CD14-positive monocyte (primary cell): ENCODE measurements around the gene LARP4B. TPM values are rescaled to one million over a fixed set of nuclear protein-coding genes. Genes with fewer than 3 reads are reported as not detected.

ENCODE experiments used
- DNase-seq, 3 donors: peaks; one replicate each; pipeline ENCODE4 v3.0.0-alpha.2; 2011 to 2022
- H2AFZ ChIP-seq: 2 replicates; pipeline ENCODE4 v1.6.0; 2012; ENCODE audit warnings: mild to moderate bottlenecking, low read depth, low read length, inconsistent platforms; ENCODE audit not compliant: insufficient read depth, poor library complexity, severe bottlenecking
- H3K27ac ChIP-seq, 2 donors: 1 replicate in 1 of 2; 2 replicates in 1 of 2; pipeline ENCODE4 v1.5.1; 2012 to 2013; ENCODE audit warnings: low read length in 2 of 2, control low read depth in 1 of 2, inconsistent platforms in 1 of 2, low read depth in 1 of 2, mild to moderate bottlenecking in 1 of 2
- H3K27me3 ChIP-seq, 2 donors: one replicate each; pipeline versions ENCODE4 v1.6.0 to v1.6.1; 2011 to 2013; ENCODE audit warnings: low read length in 2 of 2; ENCODE audit not compliant: control insufficient read depth in 2 of 2, insufficient read depth in 2 of 2
- H3K36me3 ChIP-seq, 2 donors: replicated peaks in 1 of 2; 1 replicate in 1 of 2; 2 replicates in 1 of 2; pipeline versions ENCODE4 v1.5.1 to v1.6.1; 2012 to 2013; ENCODE audit warnings: low read length in 2 of 2, control low read depth in 1 of 2, inconsistent platforms in 1 of 2, mild to moderate bottlenecking in 1 of 2; ENCODE audit not compliant: insufficient read depth in 2 of 2, control insufficient read depth in 1 of 2
- H3K4me1 ChIP-seq, 2 donors: 1 replicate in 1 of 2; 2 replicates in 1 of 2; pipeline versions ENCODE4 v1.5.1 to v1.6.1; 2012 to 2013; ENCODE audit warnings: low read length in 2 of 2, control low read depth in 1 of 2, inconsistent platforms in 1 of 2, mild to moderate bottlenecking in 1 of 2, moderate library complexity in 1 of 2; ENCODE audit not compliant: insufficient read depth in 2 of 2, control insufficient read depth in 1 of 2
- H3K4me2 ChIP-seq: replicated peaks from 2 replicates; pipeline ENCODE3; 2012; ENCODE audit warnings: low read length, moderate library complexity, mild to moderate bottlenecking; ENCODE audit not compliant: poor library complexity, severe bottlenecking; ENCODE audit errors: extremely low read depth
- H3K4me3 ChIP-seq, 3 experiments: fragments of 200-600 bp in 1 of 3; sonication (generic) in 1 of 3; replicated peaks in 1 of 3; 1 replicate in 2 of 3; 2 replicates in 1 of 3; pipeline ENCODE4 v1.5.1; 2011 to 2013; ENCODE audit warnings: low read length in 3 of 3, mild to moderate bottlenecking in 3 of 3, control low read depth in 2 of 3, low read depth in 2 of 3, inconsistent platforms in 1 of 3, moderate library complexity in 1 of 3
- H3K79me2 ChIP-seq: 2 replicates; pipeline ENCODE4 v1.6.0; 2012; ENCODE audit warnings: mild to moderate bottlenecking, control low read depth, inconsistent platforms, low read length, moderate library complexity; ENCODE audit not compliant: insufficient read depth
- H3K9ac ChIP-seq: 2 replicates; pipeline ENCODE4 v1.6.0; 2017; ENCODE audit warnings: low read length, mild to moderate bottlenecking; ENCODE audit not compliant: insufficient read depth, poor library complexity, severe bottlenecking
- H3K9me3 ChIP-seq, 2 donors: replicated peaks in 1 of 2; 1 replicate in 1 of 2; 2 replicates in 1 of 2; pipeline versions ENCODE4 v1.5.1 to v1.6.1; 2012 to 2013; ENCODE audit warnings: low read length in 2 of 2, control low read depth in 1 of 2; ENCODE audit not compliant: control insufficient read depth in 1 of 2, insufficient read depth in 1 of 2
- H4K20me1 ChIP-seq: 2 replicates; pipeline ENCODE4 v1.6.0; 2012; ENCODE audit warnings: mild to moderate bottlenecking, low read length, control low read depth, moderate library complexity; ENCODE audit not compliant: insufficient read depth
- H3K27ac Mint-ChIP-seq, 7 donors: one replicate each; pipeline ENCODE4 v1.8.0; 2020; ENCODE audit warnings: mild to moderate bottlenecking in 7 of 7, mixed read lengths in 7 of 7, moderate library complexity in 6 of 7, inconsistent platforms in 2 of 7
- H3K27me3 Mint-ChIP-seq, 3 donors: one replicate each; pipeline ENCODE4 v1.8.0; 2021 to 2022; ENCODE audit warnings: low read depth in 3 of 3, mild to moderate bottlenecking in 3 of 3, mixed read lengths in 3 of 3, moderate library complexity in 3 of 3, inconsistent platforms in 1 of 3
- H3K36me3 Mint-ChIP-seq, 2 donors: one replicate each; pipeline ENCODE4 v1.8.0; 2020; ENCODE audit warnings: mixed read lengths in 2 of 2, inconsistent platforms in 1 of 2, mild to moderate bottlenecking in 1 of 2
- H3K4me1 Mint-ChIP-seq: one replicate; pipeline ENCODE4 v1.8.0; 2020; ENCODE audit warnings: mild to moderate bottlenecking, mixed read lengths
- H3K4me3 Mint-ChIP-seq, 2 donors: one replicate each; pipeline ENCODE4 v1.8.0; 2020; ENCODE audit warnings: mild to moderate bottlenecking in 2 of 2, mixed read lengths in 2 of 2, moderate library complexity in 1 of 2
- H3K9me3 Mint-ChIP-seq, 7 donors: one replicate each; pipeline ENCODE4 v1.8.0; 2020 to 2022; ENCODE audit warnings: mixed read lengths in 7 of 7, mild to moderate bottlenecking in 6 of 7, moderate library complexity in 6 of 7, inconsistent platforms in 2 of 7
- WGBS: methylation state at CpG from one replicate; pipeline ENCODE4 v1.1.5; 2013; ENCODE audit warnings: missing lambda C conversion rate; ENCODE audit not compliant: insufficient coverage; 5-methylcytosine and 5-hydroxymethylcytosine counted together
- intact Hi-C, 2 donors: fragments of 100-400 bp; cut with micrococcal nuclease; formaldehyde crosslinking; loops; one replicate each; pipeline versions ENCODE4 v1.15.0 to v1.15.1; 2023
- polyA plus RNA-seq, 3 donors: library from polyadenylated mRNA; depleted of rRNA in 1 of 3; unstranded in 2 of 3; stranded (reverse) in 1 of 3; fragments of 300-500 nt in 2 of 3; fragments of >200 nt in 1 of 3; fragmentation: Illumina TruSeq in 2 of 3; gene quantifications; 1 replicate in 2 of 3; 2 replicates in 1 of 3; pipeline ENCODE4 v1.2.3, GENCODE V29; 2012 to 2021
- TF ChIP-seq, protein P1 (sequence below): fragments of 200-600 bp; IDR thresholded peaks from one replicate; pipeline ENCODE4 v1.8.0; 2022; ENCODE audit warnings: antibody characterized with exemption, mild to moderate bottlenecking

The LARP4B gene
- polyA plus RNA-seq, 3 donors, result 17.2 to 52.3 (median 33.0) TPM

DNA sequence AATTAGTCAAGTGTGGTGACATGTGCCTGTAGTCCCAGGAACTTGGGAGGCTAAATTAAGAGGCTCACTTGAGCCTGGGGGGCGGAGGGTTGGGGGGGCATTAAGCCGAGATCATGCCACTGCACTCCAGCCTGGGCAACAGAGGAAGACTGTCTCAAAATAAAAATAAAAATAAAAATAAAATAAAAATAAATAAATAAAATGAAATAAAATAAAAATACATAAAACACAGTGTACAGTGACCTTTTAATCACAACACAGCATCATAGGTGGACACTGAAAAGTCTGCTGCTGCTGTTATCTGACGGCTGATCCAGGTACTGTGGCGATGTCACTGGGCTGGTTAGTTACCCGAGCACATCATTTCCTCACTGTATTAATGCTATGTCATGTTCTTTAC, 27.1 kb downstream of the LARP4B start:
- peaks cover 28 to 47% of the 10 kb centered on the region in 2 donors for H3K36me3 Mint-ChIP-seq
- Histone ChIP-seq H3K4me1 (no peaks in the 10 kb centered on the region), H3K36me3 (peaks cover 16 to 61% of the 10 kb centered on the region in 2 donors), H3K4me2 (no peak overlapping the region), H4K20me1 (peaks cover 98% of the 10 kb centered on the region), H3K27me3 (no peaks in the 10 kb centered on the region), H3K79me2 (peaks cover 100% of the 10 kb centered on the region), H2AFZ (no peak overlapping the region), H3K4me3 (no peak overlapping the region), H3K27ac (no peak overlapping the region), H3K9me3 (no peaks in the 10 kb centered on the region), H3K9ac (no peak overlapping the region)
- intact Hi-C loops, result no loop called here
- peak overlapping the region in 1 of 7 donors; percentile 60 for H3K27ac Mint-ChIP-seq
- no peak for DNase-seq
- 86% methylated on average over 1 of the region's 5 CpGs for WGBS
- no peak overlapping the region for H3K4me3 Mint-ChIP-seq
- no peaks in the 10 kb centered on the region for H3K27me3 Mint-ChIP-seq
- H3K9me3 Mint-ChIP-seq, result no peaks in the 10 kb centered on the region
- H3K4me1 Mint-ChIP-seq, result no peaks in the 10 kb centered on the region
- TF ChIP-seq, protein P1, sequence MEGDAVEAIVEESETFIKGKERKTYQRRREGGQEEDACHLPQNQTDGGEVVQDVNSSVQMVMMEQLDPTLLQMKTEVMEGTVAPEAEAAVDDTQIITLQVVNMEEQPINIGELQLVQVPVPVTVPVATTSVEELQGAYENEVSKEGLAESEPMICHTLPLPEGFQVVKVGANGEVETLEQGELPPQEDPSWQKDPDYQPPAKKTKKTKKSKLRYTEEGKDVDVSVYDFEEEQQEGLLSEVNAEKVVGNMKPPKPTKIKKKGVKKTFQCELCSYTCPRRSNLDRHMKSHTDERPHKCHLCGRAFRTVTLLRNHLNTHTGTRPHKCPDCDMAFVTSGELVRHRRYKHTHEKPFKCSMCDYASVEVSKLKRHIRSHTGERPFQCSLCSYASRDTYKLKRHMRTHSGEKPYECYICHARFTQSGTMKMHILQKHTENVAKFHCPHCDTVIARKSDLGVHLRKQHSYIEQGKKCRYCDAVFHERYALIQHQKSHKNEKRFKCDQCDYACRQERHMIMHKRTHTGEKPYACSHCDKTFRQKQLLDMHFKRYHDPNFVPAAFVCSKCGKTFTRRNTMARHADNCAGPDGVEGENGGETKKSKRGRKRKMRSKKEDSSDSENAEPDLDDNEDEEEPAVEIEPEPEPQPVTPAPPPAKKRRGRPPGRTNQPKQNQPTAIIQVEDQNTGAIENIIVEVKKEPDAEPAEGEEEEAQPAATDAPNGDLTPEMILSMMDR, result no peak

DNA sequence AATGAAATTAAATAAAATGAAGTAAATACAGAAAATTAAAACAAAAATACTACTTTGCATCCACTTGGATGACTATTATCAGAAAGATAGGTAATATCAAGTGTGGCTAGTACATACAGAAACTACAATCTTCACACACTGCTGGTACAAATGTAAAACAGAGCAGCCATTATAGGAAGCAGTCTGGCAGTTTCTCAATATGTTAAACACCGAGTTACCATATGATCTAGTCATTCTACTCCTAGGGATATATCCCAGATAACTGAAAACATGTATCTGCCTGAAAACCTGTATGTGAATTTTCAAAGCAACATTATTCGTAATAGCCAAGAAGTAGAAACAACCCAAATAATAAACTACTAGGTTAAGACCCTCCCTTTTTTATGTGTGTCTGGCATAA, 33.4 kb downstream of the LARP4B start:
- WGBS, result no CpG with 5 or more reads among the region's 2 CpGs
- Mint-ChIP-seq H3K27ac (no peak overlapping the region), H3K27me3 (no peaks in the 10 kb centered on the region), H3K4me3 (no peak overlapping the region), H3K4me1 (no peaks in the 10 kb centered on the region), H3K36me3 (peaks cover 8 to 16% of the 10 kb centered on the region in 2 donors), H3K9me3 (no peaks in the 10 kb centered on the region)
- TF ChIP-seq, protein P1, result no peak
- Histone ChIP-seq H3K9me3 (no peaks in the 10 kb centered on the region), H3K27ac (no peak overlapping the region), H3K79me2 (peaks cover 100% of the 10 kb centered on the region), H4K20me1 (peaks cover 99% of the 10 kb centered on the region), H3K27me3 (no peaks in the 10 kb centered on the region), H2AFZ (no peak overlapping the region), H3K4me1 (no peaks in the 10 kb centered on the region), H3K4me3 (no peak overlapping the region), H3K36me3 (peaks cover 5 to 19% of the 10 kb centered on the region in 2 donors), H3K4me2 (no peak overlapping the region), H3K9ac (no peak overlapping the region)
- intact Hi-C loops, result no loop called here
- DNase-seq, result no peak
